WERI-Rb-1 (cell line): ENCODE results near the gene INPP4B.
A peak's percentile ranks its signal among the peaks of the same experiment; 100 is the strongest.

ENCODE experiments used
- DNase-seq: peaks from one replicate; pipeline ENCODE4 v3.0.0-alpha.2; 2020
- H3K27ac ChIP-seq: fragments of 250-450 bp; sonication (Bioruptor Pico); 2 replicates; pipeline ENCODE4 v1.5.1; 2020; ENCODE audit warnings: mild to moderate bottlenecking, moderate library complexity
- H3K27me3 ChIP-seq: fragments of 250-450 bp; sonication (Bioruptor Pico); 2 replicates; pipeline ENCODE4 v1.5.1; 2021; ENCODE audit warnings: mild to moderate bottlenecking, low read depth, moderate library complexity; ENCODE audit not compliant: insufficient read depth, severe bottlenecking
- H3K36me3 ChIP-seq: fragments of 250-450 bp; sonication (Bioruptor Pico); 2 replicates; pipeline ENCODE4 v1.5.1; 2020; ENCODE audit warnings: mild to moderate bottlenecking, moderate library complexity
- H3K4me3 ChIP-seq: 2 replicates; pipeline ENCODE4 v1.5.1; 2011; ENCODE audit warnings: low read depth, mild to moderate bottlenecking, control low read depth, low read length
- H3K9me3 ChIP-seq: fragments of 250-450 bp; sonication (Bioruptor Pico); 2 replicates; pipeline ENCODE4 v1.5.1; 2021; ENCODE audit warnings: mild to moderate bottlenecking, moderate library complexity; ENCODE audit not compliant: severe bottlenecking
- TF ChIP-seq, protein P1 (sequence below): IDR thresholded peaks from 2 replicates; pipeline ENCODE4 v1.5.1; 2011; ENCODE audit warnings: low read depth, mild to moderate bottlenecking, control low read depth, inconsistent platforms, low read length

INPP4B gene

DNA sequence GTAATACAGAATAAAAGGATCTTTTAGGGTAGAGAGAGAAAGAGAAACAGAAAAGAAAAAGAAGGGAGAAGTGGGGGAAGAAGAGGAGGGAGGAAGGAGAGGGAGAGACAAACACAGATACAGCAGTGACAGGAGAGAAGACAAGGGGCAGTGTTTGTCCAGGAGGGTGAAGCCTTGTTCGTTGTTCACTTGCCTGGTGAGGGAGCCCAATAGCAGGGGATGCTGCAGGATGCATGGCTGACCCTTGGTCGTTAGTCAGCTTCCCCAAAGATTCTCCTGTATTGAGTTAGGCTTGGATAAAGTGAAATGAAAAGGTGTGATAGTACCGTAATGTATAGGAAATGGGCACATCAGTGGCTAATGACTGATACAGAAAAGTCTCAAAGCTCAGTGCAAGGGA lies 806.1 kb downstream of the INPP4B start:
- DNase-seq = peak; percentile 16
- TF ChIP-seq, protein P1, sequence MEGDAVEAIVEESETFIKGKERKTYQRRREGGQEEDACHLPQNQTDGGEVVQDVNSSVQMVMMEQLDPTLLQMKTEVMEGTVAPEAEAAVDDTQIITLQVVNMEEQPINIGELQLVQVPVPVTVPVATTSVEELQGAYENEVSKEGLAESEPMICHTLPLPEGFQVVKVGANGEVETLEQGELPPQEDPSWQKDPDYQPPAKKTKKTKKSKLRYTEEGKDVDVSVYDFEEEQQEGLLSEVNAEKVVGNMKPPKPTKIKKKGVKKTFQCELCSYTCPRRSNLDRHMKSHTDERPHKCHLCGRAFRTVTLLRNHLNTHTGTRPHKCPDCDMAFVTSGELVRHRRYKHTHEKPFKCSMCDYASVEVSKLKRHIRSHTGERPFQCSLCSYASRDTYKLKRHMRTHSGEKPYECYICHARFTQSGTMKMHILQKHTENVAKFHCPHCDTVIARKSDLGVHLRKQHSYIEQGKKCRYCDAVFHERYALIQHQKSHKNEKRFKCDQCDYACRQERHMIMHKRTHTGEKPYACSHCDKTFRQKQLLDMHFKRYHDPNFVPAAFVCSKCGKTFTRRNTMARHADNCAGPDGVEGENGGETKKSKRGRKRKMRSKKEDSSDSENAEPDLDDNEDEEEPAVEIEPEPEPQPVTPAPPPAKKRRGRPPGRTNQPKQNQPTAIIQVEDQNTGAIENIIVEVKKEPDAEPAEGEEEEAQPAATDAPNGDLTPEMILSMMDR = peak; percentile 44
- H3K36me3 ChIP-seq = no peaks in the 10 kb centered on the region
- no peaks in the 10 kb centered on the region for H3K9me3 ChIP-seq
- no peak overlapping the region for H3K27ac ChIP-seq
- H3K27me3 ChIP-seq = no peaks in the 10 kb centered on the region
- H3K4me3 ChIP-seq = no peak overlapping the region

- H3K9me3 ChIP-seq = no peaks in the 10 kb centered on the region
- H3K27ac ChIP-seq = no peak overlapping the region
- H3K36me3 ChIP-seq = no peaks in the 10 kb centered on the region
- H3K4me3 ChIP-seq = no peak overlapping the region
- H3K27me3 ChIP-seq = no peaks in the 10 kb centered on the region
- DNase-seq = no peak
- TF ChIP-seq, protein P1 = no peak
Measured at GRCh38 chr4:142036795-142037583, 809.1 kb downstream of the INPP4B start.

- H3K9me3 ChIP-seq = no peaks in the 10 kb centered on the region
- H3K27me3 ChIP-seq = no peaks in the 10 kb centered on the region
- no peaks in the 10 kb centered on the region for H3K36me3 ChIP-seq
- H3K27ac ChIP-seq = no peak overlapping the region
- DNase-seq = no peak
- TF ChIP-seq, protein P1 = no peak
- H3K4me3 ChIP-seq = no peak overlapping the region
Measured at GRCh38 chr4:142035566-142035965, 810.5 kb downstream of the INPP4B start.

DNA sequence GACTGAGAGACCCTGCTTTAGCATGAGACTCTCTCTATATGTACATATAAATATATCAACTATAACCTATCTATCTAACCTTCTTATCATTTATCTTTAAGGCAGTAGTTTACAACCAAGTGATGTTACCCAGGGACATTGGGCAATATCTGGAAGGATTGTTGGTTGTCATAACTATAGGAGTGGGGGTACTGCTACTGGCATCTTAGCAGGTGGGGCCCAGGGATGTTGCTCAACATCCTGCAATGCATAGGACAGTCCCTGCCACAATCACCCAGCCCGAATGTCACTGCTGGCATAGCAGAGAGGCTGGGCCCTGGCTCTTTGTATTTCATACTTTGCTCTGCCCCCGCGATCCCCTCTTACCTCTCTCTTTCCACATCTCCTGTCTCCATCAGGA lies 812.0 kb downstream of the INPP4B start:
- TF ChIP-seq, protein P1 = no peak
- Histone ChIP-seq H3K27ac (no peak overlapping the region), H3K4me3 (no peak overlapping the region), H3K36me3 (no peaks in the 10 kb centered on the region), H3K27me3 (no peaks in the 10 kb centered on the region), H3K9me3 (no peaks in the 10 kb centered on the region)
- no peak for DNase-seq

GRCh38 chr4:142030010-142030409 lies 816.1 kb downstream of the INPP4B start:
- H3K4me3 ChIP-seq = no peak overlapping the region
- DNase-seq = no peak
- no peaks in the 10 kb centered on the region for H3K9me3 ChIP-seq
- TF ChIP-seq, protein P1 = no peak
- no peaks in the 10 kb centered on the region for H3K27me3 ChIP-seq
- no peak overlapping the region for H3K27ac ChIP-seq
- H3K36me3 ChIP-seq = no peaks in the 10 kb centered on the region

GRCh38 chr4:142021761-142022160 lies 824.3 kb downstream of the INPP4B start:
- Histone ChIP-seq H3K4me3 (no peak overlapping the region), H3K36me3 (no peaks in the 10 kb centered on the region), H3K9me3 (no peaks in the 10 kb centered on the region), H3K27me3 (no peaks in the 10 kb centered on the region), H3K27ac (no peak overlapping the region)
- no peak for DNase-seq
- TF ChIP-seq, protein P1 = no peak
